Activated CD8-positive, alpha-beta memory T cell treated with anti-CD3 and anti-CD28 coated beads, Interleukin-2, amount 10 ng/mL, durations not matched to agents 7 days and 5 days (primary cell): ENCODE data around the gene SLC10A1. TPM values are rescaled to one million over a fixed set of nuclear protein-coding genes. Genes with fewer than 3 reads are reported as not detected.
"Not testable (repeated sequence)": the region's sequence is repeated elsewhere in the genome, so short reads cannot be mapped to it uniquely, and the experiment has no call there.

Experiments
- ATAC-seq: fragments of 150-1000 bp; cut with Tn5 transposase; one replicate; pipeline ENCODE4 v1.10.0; 2021; ENCODE audit warnings: moderate library complexity
- CTCF ChIA-PET: fragments of 350-600 bp; sonication (Branson Sonifier 250); formaldehyde crosslinking; loops from one replicate; lab custom pipeline; 2021; ENCODE audit warnings: antibody characterized with exemption; lab: Charles Lee
- DNase-seq: peaks from one replicate; pipeline ENCODE4 v3.0.0-alpha.2; 2020
- H3K27ac Mint-ChIP-seq: one replicate; pipeline ENCODE4 v1.8.0; 2021; ENCODE audit warnings: mild to moderate bottlenecking, mixed read lengths
- H3K27me3 Mint-ChIP-seq: one replicate; pipeline ENCODE4 v1.8.0; 2021; ENCODE audit warnings: mixed read lengths
- H3K36me3 Mint-ChIP-seq: one replicate; pipeline ENCODE4 v1.8.0; 2021; ENCODE audit warnings: mild to moderate bottlenecking, mixed read lengths
- H3K4me1 Mint-ChIP-seq: one replicate; pipeline ENCODE4 v1.8.0; 2021; ENCODE audit warnings: mixed read lengths
- H3K4me3 Mint-ChIP-seq: one replicate; pipeline ENCODE4 v1.8.0; 2021; ENCODE audit warnings: mild to moderate bottlenecking, moderate library complexity, mixed read lengths
- H3K9me3 Mint-ChIP-seq: one replicate; pipeline ENCODE4 v1.8.0; 2022; ENCODE audit warnings: low read depth, mixed read lengths
- total RNA-seq, 2 experiments: library from RNA; stranded (reverse); gene quantifications; one replicate each; pipeline ENCODE4 v1.2.3, GENCODE V29; 2021

Gene SLC10A1
- total RNA-seq, 2 experiments from 2014 or later: not detected

- no peak overlapping the region for H3K4me3 Mint-ChIP-seq
- no peaks in the 10 kb centered on the region for H3K36me3 Mint-ChIP-seq
- peaks cover 4% of the 10 kb centered on the region for H3K4me1 Mint-ChIP-seq
- DNase-seq (no peak), ATAC-seq (no peak)
- no peak overlapping the region for H3K27ac Mint-ChIP-seq
- CTCF ChIA-PET: interaction anchor here (2.1 to 5.4 kb wide), 3 partner anchors 193 to 209 kb away, joined by 8 to 49 read pairs (median 10); no protein-coding TSS in a partner anchor
- H3K9me3 Mint-ChIP-seq: no peaks in the 10 kb centered on the region
- peaks cover 3% of the 10 kb centered on the region for H3K27me3 Mint-ChIP-seq
These were observed 22.6 kb upstream of the SLC10A1 start for GRCh38 chr14:69819607-69820006.

GRCh38 chr14:69818758-69819191 lies 21.7 kb upstream of the SLC10A1 start:
- Mint-ChIP-seq H3K27me3 (peaks cover 8% of the 10 kb centered on the region), H3K4me1 (peaks cover 4% of the 10 kb centered on the region), H3K36me3 (no peaks in the 10 kb centered on the region), H3K4me3 (no peak overlapping the region), H3K9me3 (no peaks in the 10 kb centered on the region), H3K27ac (no peak overlapping the region)
- peak; percentile 81 for ATAC-seq
- peak; percentile 63 for DNase-seq
- CTCF ChIA-PET: interaction anchor here (0.6 to 5.4 kb wide), 28 partner anchors 11 to 802 kb away, joined by 3 to 49 read pairs (median 4); no protein-coding TSS in a partner anchor

GRCh38 chr14:69816216-69816615 lies 19.2 kb upstream of the SLC10A1 start:
- Mint-ChIP-seq H3K36me3 (no peaks in the 10 kb centered on the region), H3K4me3 (no peak overlapping the region), H3K27ac (no peak overlapping the region), H3K9me3 (no peaks in the 10 kb centered on the region), H3K27me3 (peaks cover 17% of the 10 kb centered on the region), H3K4me1 (peaks cover 4% of the 10 kb centered on the region)
- DNase-seq (no peak), ATAC-seq (no peak)
- CTCF ChIA-PET: interaction anchor here (5.4 kb wide), 1 partner anchor 212 kb away, joined by 49 read pairs; no protein-coding TSS in a partner anchor

GRCh38 chr14:69815556-69815955 lies 18.5 kb upstream of the SLC10A1 start:
- Mint-ChIP-seq H3K27me3 (peaks cover 17% of the 10 kb centered on the region), H3K4me1 (peaks cover 4% of the 10 kb centered on the region), H3K27ac (no peak overlapping the region), H3K4me3 (no peak overlapping the region), H3K36me3 (no peaks in the 10 kb centered on the region), H3K9me3 (no peaks in the 10 kb centered on the region)
- no peak for ATAC-seq
- CTCF ChIA-PET: no interaction called here
- no peak for DNase-seq

- no peak overlapping the region for H3K4me3 Mint-ChIP-seq
- peaks cover 4% of the 10 kb centered on the region for H3K4me1 Mint-ChIP-seq
- H3K9me3 Mint-ChIP-seq: no peaks in the 10 kb centered on the region
- H3K27me3 Mint-ChIP-seq: peaks cover 17% of the 10 kb centered on the region
- H3K27ac Mint-ChIP-seq: no peak overlapping the region
- no peaks in the 10 kb centered on the region for H3K36me3 Mint-ChIP-seq
- DNase-seq (no peak), ATAC-seq (no peak)
- CTCF ChIA-PET: interaction anchor here (1.3 kb wide), 1 partner anchor 772 kb away, joined by 4 read pairs; no protein-coding TSS in a partner anchor
These were observed 17.4 kb upstream of the SLC10A1 start for GRCh38 chr14:69814397-69814796.

- not testable (repeated sequence) for ATAC-seq, H3K27ac Mint-ChIP-seq, H3K9me3 Mint-ChIP-seq, H3K36me3 Mint-ChIP-seq, H3K4me3 Mint-ChIP-seq, H3K4me1 Mint-ChIP-seq, DNase-seq
- peaks cover 14% of the 10 kb centered on the region for H3K27me3 Mint-ChIP-seq
- CTCF ChIA-PET: interaction anchor here (1.3 kb wide), 1 partner anchor 773 kb away, joined by 4 read pairs; no protein-coding TSS in a partner anchor
These were observed 16.3 kb upstream of the SLC10A1 start for GRCh38 chr14:69813346-69813745.

GRCh38 chr14:69812711-69813110 lies 15.7 kb upstream of the SLC10A1 start:
- Mint-ChIP-seq H3K4me1 (no peaks in the 10 kb centered on the region), H3K27ac (no peak overlapping the region), H3K4me3 (no peak overlapping the region), H3K36me3 (no peaks in the 10 kb centered on the region), H3K27me3 (peaks cover 14% of the 10 kb centered on the region), H3K9me3 (no peaks in the 10 kb centered on the region)
- ATAC-seq (no peak), DNase-seq (no peak)
- CTCF ChIA-PET: no interaction called here

GRCh38 chr14:69811868-69812252 lies 14.8 kb upstream of the SLC10A1 start:
- Mint-ChIP-seq H3K9me3 (no peaks in the 10 kb centered on the region), H3K36me3 (no peaks in the 10 kb centered on the region)

GRCh38 chr14:69811227-69811867 lies 14.3 kb upstream of the SLC10A1 start:
- Mint-ChIP-seq H3K4me1 (no peaks in the 10 kb centered on the region), H3K27ac (no peak overlapping the region), H3K27me3 (peaks cover 14% of the 10 kb centered on the region), H3K9me3 (no peaks in the 10 kb centered on the region), H3K36me3 (no peaks in the 10 kb centered on the region), H3K4me3 (no peak overlapping the region)
- ATAC-seq (no peak), DNase-seq (no peak)
- CTCF ChIA-PET: interaction anchor here (0.6 to 1.8 kb wide), 3 partner anchors 59 to 217 kb away, joined by 3 to 5 read pairs (median 3); no protein-coding TSS in a partner anchor

More at GRCh38 chr14:69811868-69812252, 14.8 kb upstream of the SLC10A1 start:
- no peak for ATAC-seq
- H3K27me3 Mint-ChIP-seq: peaks cover 14% of the 10 kb centered on the region
- CTCF ChIA-PET: interaction anchor here (1.2 kb wide), 1 partner anchor 81 kb away, joined by 3 read pairs; no protein-coding TSS in a partner anchor
- DNase-seq: no peak
- H3K4me1 Mint-ChIP-seq: no peaks in the 10 kb centered on the region
- H3K4me3 Mint-ChIP-seq: no peak overlapping the region
- H3K27ac Mint-ChIP-seq: no peak overlapping the region

- ATAC-seq (no peak), DNase-seq (no peak)
- Mint-ChIP-seq H3K27ac (no peak overlapping the region), H3K4me1 (no peaks in the 10 kb centered on the region), H3K9me3 (no peaks in the 10 kb centered on the region), H3K27me3 (peaks cover 21% of the 10 kb centered on the region), H3K36me3 (no peaks in the 10 kb centered on the region), H3K4me3 (no peak overlapping the region)
- CTCF ChIA-PET: interaction anchor here (1.6 to 2.3 kb wide), 3 partner anchors 9 to 219 kb away, joined by 3 to 11 read pairs (median 5); no protein-coding TSS in a partner anchor
These were observed 12.1 kb upstream of the SLC10A1 start for GRCh38 chr14:69808919-69809808.

- Mint-ChIP-seq H3K36me3 (no peaks in the 10 kb centered on the region), H3K4me1 (no peaks in the 10 kb centered on the region), H3K4me3 (no peak overlapping the region), H3K27ac (no peak overlapping the region), H3K9me3 (no peaks in the 10 kb centered on the region), H3K27me3 (peaks cover 18% of the 10 kb centered on the region)
- DNase-seq (no peak), ATAC-seq (no peak)
- CTCF ChIA-PET: interaction anchor here (0.6 to 2.3 kb wide), 3 partner anchors 11 to 900 kb away, joined by 3 to 11 read pairs (median 3); no protein-coding TSS in a partner anchor
These were observed 10.2 kb upstream of the SLC10A1 start for GRCh38 chr14:69807192-69807591.

GRCh38 chr14:69804902-69805301 lies 7.9 kb upstream of the SLC10A1 start:
- CTCF ChIA-PET: no interaction called here
- Mint-ChIP-seq H3K4me1 (no peaks in the 10 kb centered on the region), H3K36me3 (peaks cover 3% of the 10 kb centered on the region), H3K27me3 (peaks cover 26% of the 10 kb centered on the region), H3K4me3 (no peak overlapping the region), H3K9me3 (peaks cover 3% of the 10 kb centered on the region), H3K27ac (no peak overlapping the region)
- DNase-seq (no peak), ATAC-seq (no peak)

GRCh38 chr14:69803753-69804152 lies 6.7 kb upstream of the SLC10A1 start:
- H3K9me3 Mint-ChIP-seq: peaks cover 3% of the 10 kb centered on the region
- ATAC-seq (no peak), DNase-seq (no peak)
- H3K36me3 Mint-ChIP-seq: peaks cover 3% of the 10 kb centered on the region
- CTCF ChIA-PET: no interaction called here
- H3K4me1 Mint-ChIP-seq: no peaks in the 10 kb centered on the region
- H3K4me3 Mint-ChIP-seq: no peak overlapping the region
- H3K27me3 Mint-ChIP-seq: peaks cover 26% of the 10 kb centered on the region
- no peak overlapping the region for H3K27ac Mint-ChIP-seq
